H1 (cell line): Measurements from ENCODE around the gene ADAMTS16. TPM values are rescaled to one million over a fixed set of nuclear protein-coding genes. Genes with fewer than 3 reads are reported as not detected.

ENCODE experiments used
- CTCF ChIA-PET: fragments of 300-600 bp; sonication (Branson Sonifier 250); formaldehyde crosslinking; loops from one replicate; lab custom pipeline; 2021; ENCODE audit not compliant: partially characterized antibody; lab: Charles Lee
- POLR2A ChIA-PET: fragments of 300-600 bp; sonication (Branson Sonifier 250); formaldehyde crosslinking; loops from one replicate; lab custom pipeline; 2021; ENCODE audit warnings: inconsistent platforms; ENCODE audit not compliant: partially characterized antibody; lab: Charles Lee
- DNase-seq, 2 experiments: peaks; one replicate each; pipeline versions ENCODE4 v3.0.0 to v3.0.0-alpha.2; 2010 to 2022; ENCODE audit warnings: low spot score in 2 of 2, low read depth in 1 of 2, mixed read lengths in 1 of 2
- FAIRE-seq: peaks from 2 replicates; lab custom pipeline; 2011; peaks lifted over from hg19 to GRCh38; lab: Jason Lieb, UNC
- H2AFZ ChIP-seq: 2 replicates; pipeline ENCODE4 v1.8.1; 2012; ENCODE audit warnings: low read length, inconsistent platforms
- H2AK5ac ChIP-seq: 2 replicates; pipeline ENCODE4 v1.6.1; 2013; ENCODE audit warnings: low read depth, low read length
- H2BK120ac ChIP-seq: replicated peaks from 2 replicates; pipeline ENCODE3; 2013; ENCODE audit warnings: low read depth, low read length, inconsistent platforms
- H2BK12ac ChIP-seq: 2 replicates; pipeline ENCODE4 v1.6.1; 2013; ENCODE audit warnings: low read depth, low read length
- H2BK15ac ChIP-seq: 2 replicates; pipeline ENCODE4 v1.6.1; 2013; ENCODE audit warnings: low read length
- H2BK20ac ChIP-seq: 2 replicates; pipeline ENCODE4 v1.6.1; 2013; ENCODE audit warnings: low read length
- H2BK5ac ChIP-seq: 2 replicates; pipeline ENCODE4 v1.6.1; 2013; ENCODE audit warnings: low read depth, low read length
- H3K14ac ChIP-seq: 2 replicates; pipeline ENCODE4 v1.6.1; 2013; ENCODE audit warnings: inconsistent platforms; ENCODE audit not compliant: insufficient read length
- H3K18ac ChIP-seq: 2 replicates; pipeline ENCODE4 v1.6.1; 2013; ENCODE audit warnings: low read length; ENCODE audit errors: extremely low read depth
- H3K23ac ChIP-seq: 2 replicates; pipeline ENCODE4 v1.6.1; 2013; ENCODE audit warnings: inconsistent platforms; ENCODE audit not compliant: insufficient read length
- H3K23me2 ChIP-seq: 2 replicates; pipeline ENCODE4 v1.6.1; 2013; ENCODE audit warnings: low read depth, low read length
- H3K27ac ChIP-seq: 2 replicates; pipeline ENCODE4 v1.6.1; 2011; ENCODE audit warnings: low read depth, low read length, inconsistent platforms
- H3K27me3 ChIP-seq, 4 experiments: replicated peaks in 1 of 4; 1 replicate in 1 of 4; 2 replicates in 3 of 4; pipeline versions ENCODE4 v1.6.1 to v1.8.1; 2011 to 2013; ENCODE audit warnings: low read length in 3 of 4, mild to moderate bottlenecking in 3 of 4, inconsistent platforms in 2 of 4, mixed read lengths in 2 of 4, moderate library complexity in 1 of 4; ENCODE audit not compliant: control insufficient read depth in 3 of 4, insufficient read depth in 3 of 4; ENCODE audit errors: extremely low read depth in 1 of 4
- H3K36me3 ChIP-seq, 4 experiments: 2 replicates each; pipeline versions ENCODE4 v1.6.1 to v1.8.1; 2011 to 2013; ENCODE audit warnings: mild to moderate bottlenecking in 4 of 4, low read length in 3 of 4, moderate library complexity in 2 of 4, control low read depth in 1 of 4, inconsistent platforms in 1 of 4; ENCODE audit not compliant: insufficient read depth in 4 of 4, control insufficient read depth in 2 of 4
- H3K4ac ChIP-seq: replicated peaks from 2 replicates; pipeline ENCODE3; 2013; ENCODE audit warnings: low read length, low read depth, mixed read lengths, inconsistent platforms; ENCODE audit not compliant: insufficient read length
- H3K4me1 ChIP-seq, 4 experiments: replicated peaks in 1 of 4; 1 replicate in 1 of 4; 2 replicates in 3 of 4; pipeline versions ENCODE4 v1.6.1 to v1.8.1; 2011 to 2013; ENCODE audit warnings: low read length in 3 of 4, inconsistent platforms in 2 of 4, mixed read lengths in 1 of 4; ENCODE audit not compliant: insufficient read depth in 4 of 4, control insufficient read depth in 3 of 4
- H3K4me2 ChIP-seq, 2 experiments: 2 replicates each; pipeline versions ENCODE4 v1.6.1 to v1.8.1; 2011 to 2013; ENCODE audit warnings: low read depth in 2 of 2, low read length in 2 of 2, control low read depth in 1 of 2, inconsistent platforms in 1 of 2, mild to moderate bottlenecking in 1 of 2; ENCODE audit not compliant: insufficient read depth in 1 of 2
- H3K4me3 ChIP-seq, 4 experiments: fragments of 200-600, 300-600 bp in 1 of 4; sonication (generic), shearing (Covaris generic), sonication (Bioruptor Twin) in 1 of 4; 2 replicates each; pipeline versions ENCODE4 v1.5.1 to v1.8.1; 2011 to 2016; ENCODE audit warnings: low read length in 4 of 4, low read depth in 3 of 4, control low read depth in 2 of 4, inconsistent platforms in 2 of 4, mild to moderate bottlenecking in 2 of 4, mixed read lengths in 1 of 4, moderate library complexity in 1 of 4; ENCODE audit not compliant: insufficient read depth in 2 of 4; ENCODE audit errors: extremely low read depth in 1 of 4
- H3K56ac ChIP-seq: replicated peaks from 2 replicates; pipeline ENCODE3; 2013; ENCODE audit warnings: low read depth, mild to moderate bottlenecking, mixed read lengths, low read length, inconsistent platforms; ENCODE audit not compliant: insufficient read length
- H3K79me1 ChIP-seq: 2 replicates; pipeline ENCODE4 v1.6.1; 2013; ENCODE audit warnings: low read depth, low read length, control low read depth
- H3K79me2 ChIP-seq, 2 experiments: 2 replicates each; pipeline versions ENCODE4 v1.6.1 to v1.8.1; 2012 to 2013; ENCODE audit warnings: low read length in 2 of 2, mild to moderate bottlenecking in 2 of 2, inconsistent platforms in 1 of 2; ENCODE audit not compliant: insufficient read depth in 2 of 2, control insufficient read depth in 1 of 2
- H3K9ac ChIP-seq, 4 experiments: replicated peaks in 1 of 4; 1 replicate in 1 of 4; 2 replicates in 3 of 4; pipeline versions ENCODE4 v1.6.1 to v1.8.1; 2011 to 2013; ENCODE audit warnings: low read depth in 3 of 4, low read length in 3 of 4, control low read depth in 2 of 4, mild to moderate bottlenecking in 2 of 4, moderate library complexity in 2 of 4, inconsistent platforms in 1 of 4; ENCODE audit errors: extremely low read depth in 1 of 4
- H3K9me3 ChIP-seq, 2 experiments: 2 replicates each; pipeline versions ENCODE4 v1.6.1 to v1.8.1; 2012 to 2013; ENCODE audit warnings: mild to moderate bottlenecking in 2 of 2, moderate library complexity in 2 of 2, control low read depth in 1 of 2, inconsistent platforms in 1 of 2, low read depth in 1 of 2, low read length in 1 of 2, mixed read lengths in 1 of 2; ENCODE audit not compliant: insufficient read depth in 2 of 2
- H4K20me1 ChIP-seq, 2 experiments: replicated peaks in 1 of 2; 2 replicates each; pipeline versions ENCODE3 to v1.8.1; 2011 to 2013; ENCODE audit warnings: inconsistent platforms in 2 of 2, low read length in 2 of 2, mild to moderate bottlenecking in 1 of 2; ENCODE audit not compliant: insufficient read depth in 2 of 2, control insufficient read depth in 1 of 2
- H4K5ac ChIP-seq: 2 replicates; pipeline ENCODE4 v1.6.1; 2013; ENCODE audit warnings: low read length, low read depth, mixed read lengths, inconsistent platforms; ENCODE audit not compliant: insufficient read length
- H4K8ac ChIP-seq: 2 replicates; pipeline ENCODE4 v1.8.0; 2013; ENCODE audit warnings: mild to moderate bottlenecking, moderate library complexity, low read length, inconsistent platforms; ENCODE audit not compliant: insufficient read depth; ENCODE audit errors: extremely low read depth
- H4K91ac ChIP-seq: replicated peaks from 2 replicates; pipeline ENCODE3; 2013; ENCODE audit warnings: low read length, mixed read lengths, inconsistent platforms; ENCODE audit not compliant: insufficient read length
- BRCA1 ChIP-seq: IDR thresholded peaks from 2 replicates; pipeline ENCODE4 v1.6.1; 2012; ENCODE audit warnings: low read depth, low read length, improper control_type of control experiment
- CHD1 ChIP-seq: IDR thresholded peaks from 2 replicates; pipeline ENCODE4 v1.6.1; 2012; ENCODE audit warnings: low read depth, low read length, improper control_type of control experiment
- CTCF ChIP-seq, 3 experiments: IDR thresholded peaks; 1 replicate in 2 of 3; 2 replicates in 1 of 3; pipeline versions ENCODE4 v1.5.1 to v1.6.1; 2011; ENCODE audit warnings: low read length in 3 of 3, mild to moderate bottlenecking in 3 of 3, inconsistent platforms in 2 of 3, low read depth in 1 of 3, moderate library complexity in 1 of 3; ENCODE audit not compliant: insufficient read depth in 1 of 3; ENCODE audit errors: control extremely low read depth in 1 of 3
- E2F6 ChIP-seq: IDR thresholded peaks from 2 replicates; pipeline ENCODE4 v1.6.1; 2012; ENCODE audit warnings: inconsistent platforms
- EGR1 ChIP-seq: IDR thresholded peaks from 2 replicates; pipeline ENCODE4 v1.6.1; 2011; ENCODE audit warnings: low read depth, low read length, borderline replicate concordance
- KDM4A ChIP-seq: IDR thresholded peaks from one replicate; pipeline ENCODE4 v1.7.1; 2012; ENCODE audit warnings: low read depth, mild to moderate bottlenecking, moderate library complexity, low read length, inconsistent platforms; ENCODE audit not compliant: severe bottlenecking
- MAX ChIP-seq: IDR thresholded peaks from 2 replicates; pipeline ENCODE4 v1.6.1; 2012; ENCODE audit warnings: inconsistent platforms
- POLR2A ChIP-seq, 2 experiments: IDR thresholded peaks; 1 replicate in 1 of 2; 2 replicates in 1 of 2; pipeline ENCODE4 v1.6.1; 2011; ENCODE audit warnings: low read depth in 2 of 2, low read length in 2 of 2, mild to moderate bottlenecking in 2 of 2; ENCODE audit errors: control extremely low read depth in 1 of 2
- RAD21 ChIP-seq, 2 experiments: IDR thresholded peaks in 1 of 2; conservative IDR thresholded peaks in 1 of 2; 2 replicates each; pipeline ENCODE4 v1.6.1; 2011; ENCODE audit warnings: low read depth in 2 of 2, low read length in 2 of 2, improper control_type of control experiment in 1 of 2, inconsistent platforms in 1 of 2, mild to moderate bottlenecking in 1 of 2, moderate library complexity in 1 of 2
- SP2 ChIP-seq: IDR thresholded peaks from 2 replicates; pipeline ENCODE4 v1.6.1; 2012; ENCODE audit warnings: mild to moderate bottlenecking, low read length, inconsistent platforms
- SP4 ChIP-seq: IDR thresholded peaks from 2 replicates; pipeline ENCODE4 v1.6.1; 2012; ENCODE audit warnings: low read length, inconsistent platforms
- TBP ChIP-seq: IDR thresholded peaks from 2 replicates; pipeline ENCODE4 v1.6.1; 2011; ENCODE audit warnings: low read depth, low read length, improper control_type of control experiment
- polyA plus RNA-seq, 7 experiments: library from polyadenylated mRNA; depleted of rRNA in 3 of 7; stranded (reverse) in 5 of 7; unstranded in 2 of 7; fragments of >200 nt in 5 of 7; fragments of 200-250 nt in 2 of 7; gene quantifications; 1 replicate in 5 of 7; 2 replicates in 1 of 7; 4 replicates in 1 of 7; pipeline versions ENCODE4 v1.2.1 to v1.2.3, GENCODE V29; 2011 to 2013; ENCODE audit warnings: missing spikeins in 2 of 7, mixed read lengths in 2 of 7
- total RNA-seq: library from RNA; stranded (reverse); fragmentation: NEBNext Ultra II Directional; extraction: Animal tissue kit (Norgen Biotek cat#: 25700); gene quantifications from 2 replicates; pipeline ENCODE4 v1.2.1, GENCODE V29; 2021

ADAMTS16 gene
- total and polyA plus RNA-seq, 2 of the 8 experiments (the other 6 are each of a cell fraction or from before 2014, with no cell fraction given), result 3.7 to 16.0 TPM

GRCh38 chr5:5116956-5117355 lies 23.2 kb upstream of the ADAMTS16 start:
- H3K27ac ChIP-seq, result no peak overlapping the region
- H2BK120ac ChIP-seq, result no peak overlapping the region
- H3K56ac ChIP-seq, result no peak overlapping the region
- H3K4me2 ChIP-seq, result no peak overlapping the region
- DNase-seq, result no peak
- H3K9me3 ChIP-seq, result no peaks in the 10 kb centered on the region
- no peak overlapping the region for H2AK5ac ChIP-seq
- no peak overlapping the region for H3K18ac ChIP-seq
- FAIRE-seq, result no peak
- 0 out of 7 replicates have a peak, but pooled peaks cover 0 to 2% (median 0%) of the 10 kb centered on the region in 4 experiments for H3K4me1 ChIP-seq
- H3K9ac ChIP-seq, result no peak overlapping the region
- no peak overlapping the region for H3K4ac ChIP-seq
- ChIA-PET CTCF (no interaction called here), POLR2A (no interaction called here)
- H4K8ac ChIP-seq, result no peak overlapping the region
- TF ChIP-seq BRCA1 (no peak), POLR2A (IDR thresholded peaks at IDR 0.05; ENCODE audit: control extremely low read depth in 1 of 2, low read depth in 2 of 2, low read length in 2 of 2) (no peak), E2F6 (no peak), KDM4A (no peak), CTCF (IDR thresholded peaks at IDR 0.05; ENCODE audit: control extremely low read depth in 1 of 3, insufficient read depth in 1 of 3, low read depth in 1 of 3, low read length in 3 of 3) (no peak), RAD21 (IDR thresholded peaks at IDR 0.05 in 1 of 2, conservative IDR thresholded peaks at IDR 0.05 in 1 of 2; ENCODE audit: low read depth in 2 of 2, low read length in 2 of 2) (no peak), SP2 (no peak), TBP (no peak), EGR1 (no peak), CHD1 (no peak), SP4 (no peak), MAX (no peak)
- no peaks in the 10 kb centered on the region for H3K79me2 ChIP-seq
- H4K20me1 ChIP-seq, result no peaks in the 10 kb centered on the region
- H3K79me1 ChIP-seq, result no peaks in the 10 kb centered on the region
- no peak overlapping the region for H2AFZ ChIP-seq
- H3K27me3 ChIP-seq, result no peaks in the 10 kb centered on the region; a peak in 1 of 7 replicates
- H3K23me2 ChIP-seq, result no peaks in the 10 kb centered on the region
- H3K23ac ChIP-seq, result no peak overlapping the region
- no peak overlapping the region for H2BK12ac ChIP-seq
- H3K4me3 ChIP-seq, result no peak overlapping the region
- no peak overlapping the region for H2BK20ac ChIP-seq
- no peak overlapping the region for H2BK5ac ChIP-seq
- H4K5ac ChIP-seq, result no peak overlapping the region
- no peaks in the 10 kb centered on the region for H3K36me3 ChIP-seq
- H3K14ac ChIP-seq, result no peak overlapping the region
- H2BK15ac ChIP-seq, result no peak overlapping the region
- H4K91ac ChIP-seq, result no peak overlapping the region
